ENCODE measurements around the gene WDHD1.
"Not testable (repeated sequence)": the region's sequence is repeated elsewhere in the genome, so short reads cannot be mapped to it uniquely, and the experiment has no call there.

WDHD1 gene

GRCh38 chr14:54952803-54953202 lies 74.1 kb downstream of the WDHD1 start:
- not testable (repeated sequence) for DNase-seq

GRCh38 chr14:54947230-54947629 lies 79.7 kb downstream of the WDHD1 start:
- DNase-seq, result no peak

- no peak for DNase-seq
These were observed 80.4 kb downstream of the WDHD1 start for GRCh38 chr14:54946500-54946899.

GRCh38 chr14:54944737-54945391 lies 82.0 kb downstream of the WDHD1 start:
- no peak for DNase-seq

GRCh38 chr14:54942913-54943312 lies 84.0 kb downstream of the WDHD1 start:
- no peak for DNase-seq

- no peak for DNase-seq
These were observed 90.1 kb downstream of the WDHD1 start for GRCh38 chr14:54936816-54937215.

GRCh38 chr14:54935958-54936357 lies 90.9 kb downstream of the WDHD1 start:
- DNase-seq, result no peak

GRCh38 chr14:54935100-54935499 lies 91.8 kb downstream of the WDHD1 start:
- no peak for DNase-seq

- peak in 1 of 3 experiments; percentile 10 for DNase-seq
These were observed 93.9 kb downstream of the WDHD1 start for GRCh38 chr14:54933006-54933405.

- no peak for DNase-seq
These were observed 95.1 kb downstream of the WDHD1 start for GRCh38 chr14:54931598-54932340.

- DNase-seq, result no peak
These were observed 95.8 kb downstream of the WDHD1 start for GRCh38 chr14:54931101-54931500.

- peak in 1 of 3 experiments; percentile 29 for DNase-seq
These were observed 97.3 kb downstream of the WDHD1 start for GRCh38 chr14:54929556-54929955.

GRCh38 chr14:54928216-54928615 lies 98.7 kb downstream of the WDHD1 start:
- DNase-seq, result no peak

- DNase-seq, result no peak
These were observed 99.3 kb downstream of the WDHD1 start for GRCh38 chr14:54927551-54927950.

- not testable (repeated sequence) for DNase-seq
These were observed 100.3 kb downstream of the WDHD1 start for GRCh38 chr14:54926570-54926969.

- DNase-seq, result peak in 1 of 3 experiments; percentile 23
These were observed 104.3 kb downstream of the WDHD1 start for GRCh38 chr14:54922598-54922997.

- peak in 2 of 3 experiments; percentile 70 to 95 for DNase-seq
These were observed 106.8 kb downstream of the WDHD1 start for GRCh38 chr14:54920052-54920451.

GRCh38 chr14:54919330-54919729 lies 107.6 kb downstream of the WDHD1 start:
- DNase-seq, result peak in 1 of 3 experiments; percentile 42

GRCh38 chr14:54918427-54918826 lies 108.5 kb downstream of the WDHD1 start:
- no peak for DNase-seq

- DNase-seq, result no peak
These were observed 110.8 kb downstream of the WDHD1 start for GRCh38 chr14:54916101-54916500.

- DNase-seq, result peak in 2 of 3 experiments; percentile 52 to 63
These were observed 116.9 kb downstream of the WDHD1 start for GRCh38 chr14:54909817-54910558.

GRCh38 chr14:54908973-54909372 lies 117.9 kb downstream of the WDHD1 start:
- DNase-seq, result not testable (repeated sequence)

- no peak for DNase-seq
These were observed 118.7 kb downstream of the WDHD1 start for GRCh38 chr14:54908190-54908589.

- no peak for DNase-seq
These were observed 120.8 kb downstream of the WDHD1 start for GRCh38 chr14:54906075-54906474.
